Heart left ventricle (tissue), 16 donors: Measurements from ENCODE around the gene TMEM259. TPM values are rescaled to one million over a fixed set of nuclear protein-coding genes. Genes with fewer than 3 reads are reported as not detected.

Experiments used
- ATAC-seq, 4 donors: fragments of 200-7000 bp; cut with Tn5 transposase; one replicate each; pipeline ENCODE4 v1.9.1; 2020 to 2022; ENCODE audit warnings: moderate library complexity in 4 of 4, mild to moderate bottlenecking in 3 of 4, moderate number of reproducible peaks in 1 of 4
- DNase-seq, 5 donors: peaks; one replicate each; pipeline ENCODE4 v3.0.0-alpha.2; 2020
- H3K27ac ChIP-seq, 12 donors: fragments of 200-600 bp; sonication (generic) in 4 of 12; one replicate each; pipeline versions ENCODE4 v1.5.0 to v1.8.0; 2016 to 2022; ENCODE audit warnings: mild to moderate bottlenecking in 2 of 12
- H3K27me3 ChIP-seq, 9 donors: fragments of 200-600 bp; sonication (generic) in 2 of 9; one replicate each; pipeline versions ENCODE4 v1.5.1 to v1.8.0; 2016 to 2022; ENCODE audit warnings: mild to moderate bottlenecking in 3 of 9
- H3K36me3 ChIP-seq, 9 donors: fragments of 200-600 bp; sonication (generic) in 2 of 9; one replicate each; pipeline versions ENCODE4 v1.5.0 to v1.8.0; 2018 to 2022; ENCODE audit warnings: mild to moderate bottlenecking in 2 of 9
- H3K4me1 ChIP-seq, 12 donors: fragments of 200-600 bp; sonication (generic) in 4 of 12; one replicate each; pipeline versions ENCODE4 v1.5.0 to v1.8.0; 2016 to 2022; ENCODE audit warnings: mild to moderate bottlenecking in 3 of 12
- H3K4me3 ChIP-seq, 12 donors: fragments of 200-600 bp; sonication (generic) in 4 of 12; one replicate each; pipeline versions ENCODE4 v1.5.0 to v1.8.0; 2017 to 2022; ENCODE audit warnings: mild to moderate bottlenecking in 9 of 12, moderate library complexity in 4 of 12
- H3K9me3 ChIP-seq, 12 donors: fragments of 200-600 bp; sonication (generic) in 4 of 12; one replicate each; pipeline versions ENCODE4 v1.5.0 to v1.8.0; 2016 to 2022; ENCODE audit warnings: mild to moderate bottlenecking in 1 of 12
- CTCF ChIP-seq, 12 donors: fragments of 200-600 bp; sonication (generic) in 4 of 12; IDR thresholded peaks; one replicate each; pipeline versions ENCODE4 v1.5.0 to v1.8.0; 2018 to 2022; ENCODE audit warnings: antibody characterized with exemption in 12 of 12, mild to moderate bottlenecking in 5 of 12
- POLR2A ChIP-seq, 2 donors: fragments of 450-650 bp; IDR thresholded peaks; one replicate each; pipeline ENCODE4 v1.6.1; 2017; ENCODE audit warnings: antibody characterized with exemption in 2 of 2, mild to moderate bottlenecking in 2 of 2, moderate library complexity in 2 of 2
- WGBS, 4 donors: extraction: QIAGEN DNeasy Blood & Tissue Kit in 2 of 4; methylation state at CpG; one replicate each; pipeline versions ENCODE4 v1.1.5 to v1.1.7; 2013 to 2018; 5-methylcytosine and 5-hydroxymethylcytosine counted together
- intact Hi-C, 10 donors: fragments of 100-400 bp; cut with DNase I; formaldehyde crosslinking; loops; one replicate each; pipeline versions ENCODE4 v1.11.1 to v1.14.2; 2022
- polyA plus RNA-seq, 2 donors: library from polyadenylated mRNA; stranded (reverse); fragments of 200-250 nt; gene quantifications; one replicate each; pipeline ENCODE4 v1.2.3, GENCODE V29; 2013
- total RNA-seq, 9 donors: library from RNA; depleted of rRNA in 2 of 9; stranded (reverse); fragments of >200 nt in 2 of 9; fragmentation: NEBNext Ultra II Directional in 3 of 9; extraction: Animal tissue kit (Norgen Biotek cat#: 25700) in 3 of 9; gene quantifications; one replicate each; pipeline versions ENCODE4 v1.1.0 to v1.2.4, GENCODE V29; 2016 to 2023
- donor health status: ischemic (EF 13 %, LVEDD 7.1; RV severe dilation, severe dysfunction).
- donor health status: healthy with polysubstance abuse.
- donor health status: DM: no; HTN: yes; CAD: no.
- donor health status: DM: no; HTN: no; CAD: no.
- donor health status: ischemic (EF 25% LVEDD 6.9; RV normal size, moderate dysfunction).
- donor health status: ischemic (EF 25% LVEDD 5.7; RV mildly dilated, moderate dysfunction).
- donor health status: healthy.
- donor health status: DM: yes; HTN: yes; CAD: no.
- donor health status: ischemic (EF 35%, LVEDD 5.7; RV mildly dilated, moderate dysfunction).
- donor health status: nonischemic (EF 11% LVEDD 7.7; RV severe dilation, severe dysfunction).
- donor health status: DM: yes; HTN: yes; CAD: no.
- donor health status: PGD.
- donor health status: ischemic (EF 29% LVEDD 5.4; RV normal size, mild dysfunction).
- donor health status: nonischemic (EF 23%, LVEDD 6.1; RV moderate dilation, normal function).

The TMEM259 gene
- total and polyA plus RNA-seq, 11 donors = 95.1 to 189 (median 113) TPM

- H3K36me3 ChIP-seq = peaks cover 0 to 49% (median 14%) of the 10 kb centered on the region in 9 donors
- WGBS, 4 donors = 89 to 93% (median 90%) methylated on average over 11 to 17 of the region's 17 CpGs
- ATAC-seq = no peak
- peaks cover 0 to 14% (median 6%) of the 10 kb centered on the region in 12 donors for H3K4me1 ChIP-seq
- H3K27me3 ChIP-seq = peaks cover 9 to 38% (median 28%) of the 10 kb centered on the region in 9 donors
- TF ChIP-seq CTCF (IDR thresholded peaks at IDR 0.05) = no peak
- TF ChIP-seq POLR2A (IDR thresholded peaks at IDR 0.05) = no peak
- H3K27ac ChIP-seq = no peak overlapping the region
- H3K9me3 ChIP-seq = no peaks in the 10 kb centered on the region
- intact Hi-C loops = no loop called here
- no peak overlapping the region for H3K4me3 ChIP-seq
- DNase-seq = no peak
Measured at GRCh38 chr19:993361-993830, 27.5 kb downstream of the TMEM259 start.

GRCh38 chr19:992670-993055, 28.3 kb downstream of the TMEM259 start:
- H3K4me1 ChIP-seq = peaks cover 0 to 14% (median 6%) of the 10 kb centered on the region in 12 donors
- TF ChIP-seq POLR2A (IDR thresholded peaks at IDR 0.05) = no peak
- TF ChIP-seq CTCF (IDR thresholded peaks at IDR 0.05) = no peak
- ATAC-seq = no peak
- DNase-seq = no peak
- peaks cover 0 to 52% (median 14%) of the 10 kb centered on the region in 9 donors for H3K36me3 ChIP-seq
- H3K4me3 ChIP-seq = no peak overlapping the region
- intact Hi-C loops = no loop called here
- H3K27me3 ChIP-seq = peaks cover 4 to 30% (median 21%) of the 10 kb centered on the region in 9 donors
- no peak overlapping the region for H3K27ac ChIP-seq
- 87 to 91% (median 90%) methylated on average over 12 to 13 of the region's 13 CpGs for WGBS, 4 donors
- H3K9me3 ChIP-seq = no peaks in the 10 kb centered on the region

GRCh38 chr19:991932-992669, 28.8 kb downstream of the TMEM259 start:
- Histone ChIP-seq H3K36me3 (peaks cover 0 to 57% (median 14%) of the 10 kb centered on the region in 9 donors), H3K4me1 (peaks cover 0 to 14% (median 6%) of the 10 kb centered on the region in 12 donors), H3K4me3 (no peak overlapping the region), H3K27ac (no peak overlapping the region), H3K27me3 (peaks cover 0 to 25% (median 15%) of the 10 kb centered on the region in 9 donors), H3K9me3 (no peaks in the 10 kb centered on the region)
- intact Hi-C loops = no loop called here
- TF ChIP-seq POLR2A (IDR thresholded peaks at IDR 0.05) (no peak), CTCF (IDR thresholded peaks at IDR 0.05) (no peak)
- WGBS, 4 donors = 91 to 96% (median 95%) methylated on average over 15 to 42 of the region's 42 CpGs
- DNase-seq (no peak), ATAC-seq (no peak)

GRCh38 chr19:991174-991931, 29.6 kb downstream of the TMEM259 start:
- peaks cover 0 to 64% (median 18%) of the 10 kb centered on the region in 9 donors for H3K36me3 ChIP-seq
- intact Hi-C loops = no loop called here
- H3K27ac ChIP-seq = no peak overlapping the region
- no peak overlapping the region for H3K4me3 ChIP-seq
- ATAC-seq (peak in 2 of 4 donors; percentile 23 to 54), DNase-seq (peak in 1 of 5 donors; percentile 57)
- TF ChIP-seq CTCF (IDR thresholded peaks at IDR 0.05) (no peak), POLR2A (IDR thresholded peaks at IDR 0.05) (no peak)
- H3K4me1 ChIP-seq = peaks cover 0 to 11% (median 4%) of the 10 kb centered on the region in 12 donors
- WGBS, 4 donors = 85 to 99% (median 86%) methylated on average over 12 to 44 of the region's 47 CpGs; no CpG with 5 or more reads in 1 of the 4 donors
- H3K27me3 ChIP-seq = peaks cover 0 to 17% (median 9%) of the 10 kb centered on the region in 9 donors
- no peaks in the 10 kb centered on the region for H3K9me3 ChIP-seq
